NCI-H1417 (cell line): ENCODE data around the gene MTMR3.

ENCODE experiments used
- DNase-seq, 3 experiments: peaks; one replicate each; lab custom pipeline; 2025; lab: John Stamatoyannopoulos, UW

MTMR3 gene

DNA sequence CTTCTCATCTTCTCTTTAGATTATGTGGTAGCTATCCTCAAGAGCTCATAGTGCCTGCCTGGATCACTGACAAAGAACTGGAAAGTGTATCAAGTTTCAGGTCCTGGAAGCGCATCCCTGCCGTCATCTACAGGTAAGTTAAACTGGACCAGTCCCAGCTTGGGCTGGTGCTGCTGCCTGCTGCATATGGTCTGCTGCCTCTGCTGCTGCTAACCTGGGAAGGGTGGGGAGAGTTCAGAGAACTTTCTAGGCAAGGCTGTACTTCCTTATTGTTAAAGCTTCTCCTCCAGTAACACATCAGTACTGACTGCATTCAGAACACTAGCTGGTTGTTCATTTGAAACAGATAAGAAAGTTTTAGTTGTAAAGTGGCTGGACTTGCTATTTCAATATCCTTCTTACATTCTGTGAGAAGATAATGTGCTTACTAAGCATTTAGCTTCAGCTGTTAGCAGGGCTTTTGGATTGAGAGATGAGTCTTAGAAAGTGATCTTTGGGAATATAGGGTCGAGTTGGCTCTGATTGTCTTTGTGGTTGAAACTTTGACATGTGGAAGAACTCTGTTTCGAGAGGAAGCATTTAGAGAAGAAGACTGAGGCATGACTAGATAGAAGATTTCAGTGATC, 120.0 kb downstream of the MTMR3 start:
- DNase-seq, result peak in 1 of 3 experiments; percentile 45

DNA sequence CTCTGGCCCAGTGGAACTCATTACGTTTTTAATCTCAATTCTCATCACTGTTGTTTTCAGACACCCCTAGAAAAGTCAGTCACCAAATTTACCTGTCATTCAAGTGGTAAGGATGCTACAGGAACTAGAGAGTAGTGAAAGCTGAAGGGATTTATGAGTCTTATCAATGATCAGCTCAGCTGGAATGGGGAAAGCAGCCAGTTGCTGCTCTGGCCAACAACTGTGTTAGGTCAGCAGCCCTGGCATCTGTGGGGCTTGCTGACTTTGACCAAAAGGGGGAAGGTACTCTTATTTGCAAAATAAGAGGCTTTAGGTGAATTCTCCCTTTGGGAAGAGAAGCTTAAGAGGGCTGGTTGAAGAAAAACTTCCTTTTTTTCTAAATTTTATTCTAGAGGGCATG, 121.1 kb downstream of the MTMR3 start:
- DNase-seq, result no peak

DNA sequence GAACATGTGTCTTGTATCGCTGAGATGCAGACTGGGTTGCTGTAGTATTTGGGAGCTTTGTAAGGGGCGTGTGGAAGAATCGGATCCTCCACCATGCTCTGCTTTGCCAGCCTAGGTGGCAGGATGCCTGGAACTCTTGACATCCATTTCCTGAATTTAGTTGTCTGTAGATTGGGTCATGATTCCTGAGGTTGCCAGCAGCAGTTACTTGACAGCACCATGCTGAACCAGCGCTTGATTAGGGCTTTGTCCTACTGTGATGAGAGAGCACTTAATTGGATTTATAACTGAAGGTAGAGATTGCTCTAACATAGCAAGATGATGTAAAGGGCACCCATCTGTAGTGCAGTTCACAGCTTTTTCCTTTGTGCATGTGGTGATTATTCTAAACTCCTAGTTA, 121.7 kb downstream of the MTMR3 start:
- peak in 1 of 3 experiments; percentile 27 for DNase-seq

DNA sequence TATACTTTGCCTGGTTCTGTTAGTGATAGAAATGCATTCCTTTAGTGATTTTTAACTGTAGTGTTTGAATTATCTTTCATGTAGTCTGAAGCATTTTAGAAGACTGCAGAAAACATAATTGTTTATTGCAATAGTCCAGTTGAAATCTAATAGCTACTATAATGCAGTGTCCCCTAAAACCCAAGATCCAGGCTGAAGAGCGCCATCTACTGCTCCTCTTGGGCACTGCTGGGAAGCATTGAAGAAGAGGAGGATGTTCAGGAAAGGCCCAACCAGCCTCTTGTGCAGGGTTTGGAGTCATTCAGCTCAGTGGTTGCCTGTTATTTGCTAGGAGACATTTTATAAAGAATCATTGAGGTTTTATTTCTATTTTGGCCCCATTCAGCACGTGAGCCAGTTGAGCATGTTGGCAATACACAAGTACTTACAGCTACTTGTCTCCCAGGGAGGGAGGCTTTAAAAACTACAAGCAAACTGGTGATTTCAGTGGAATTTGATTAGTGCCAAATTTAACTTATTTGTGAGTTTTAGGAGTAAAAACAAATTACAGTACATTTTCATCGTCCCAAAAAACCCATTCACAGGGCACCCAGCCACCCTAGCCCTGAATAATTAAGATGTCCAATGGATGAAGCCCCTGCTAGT, 122.4 kb downstream of the MTMR3 start:
- DNase-seq, result peak; percentile 40 to 78 (median 48)

DNA sequence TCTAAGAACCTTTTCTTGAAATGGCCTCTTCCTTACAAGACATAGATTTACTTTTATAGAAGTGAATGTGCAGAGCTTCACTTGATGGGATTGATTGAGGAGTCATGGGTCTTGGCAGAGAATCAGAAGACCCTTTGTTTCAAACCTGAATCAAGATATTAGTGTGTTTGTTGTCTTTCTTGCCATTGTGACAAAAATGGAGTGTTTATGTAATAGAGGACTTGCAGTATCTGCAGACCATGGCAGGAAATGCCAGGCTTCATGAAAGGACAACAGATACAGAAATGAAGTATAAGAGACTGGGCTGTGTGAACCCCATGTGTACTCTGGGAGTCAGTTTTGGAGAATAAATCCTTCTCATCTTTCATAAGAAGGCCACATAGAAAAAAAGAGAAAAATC, 124.4 kb downstream of the MTMR3 start:
- DNase-seq, result no peak

DNA sequence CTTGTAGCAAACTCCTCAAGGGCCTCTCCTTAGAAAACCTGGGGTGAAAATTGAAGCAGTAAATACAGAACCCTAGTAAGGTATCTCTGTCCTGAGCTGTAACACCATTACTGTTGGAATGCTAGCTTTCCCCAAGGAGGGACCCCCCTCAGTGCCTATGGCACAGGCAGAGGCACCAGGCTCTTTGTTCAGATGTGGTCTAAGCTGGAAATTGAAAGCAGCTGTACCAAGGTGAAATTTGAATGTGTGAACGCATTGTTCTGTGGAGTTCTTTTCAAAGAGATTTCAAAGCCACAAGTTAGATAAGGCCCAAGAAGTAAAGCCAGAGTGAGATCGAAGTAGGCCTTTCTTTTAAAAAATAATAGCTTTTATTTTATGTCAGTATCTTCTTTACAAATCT, 125.4 kb downstream of the MTMR3 start:
- DNase-seq, result no peak

DNA sequence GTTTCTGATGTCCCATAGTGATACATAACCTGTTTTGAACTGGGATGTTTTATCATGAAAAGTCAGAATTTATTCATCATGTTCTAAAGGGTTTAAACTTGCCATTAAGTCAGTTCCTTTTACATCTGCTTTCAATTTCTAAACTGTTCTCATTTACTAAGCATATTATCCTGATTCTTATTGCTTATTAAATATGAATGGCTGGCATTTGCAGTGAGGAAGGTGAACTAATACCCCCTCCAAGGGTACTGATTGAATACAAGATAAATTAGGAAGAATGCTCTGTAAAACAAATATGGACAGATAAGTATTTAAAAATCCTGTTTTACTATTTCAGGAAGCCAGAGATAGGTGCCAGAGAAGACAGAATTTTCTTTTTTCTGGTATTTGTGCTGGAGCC, 126.5 kb downstream of the MTMR3 start:
- no peak for DNase-seq

DNA sequence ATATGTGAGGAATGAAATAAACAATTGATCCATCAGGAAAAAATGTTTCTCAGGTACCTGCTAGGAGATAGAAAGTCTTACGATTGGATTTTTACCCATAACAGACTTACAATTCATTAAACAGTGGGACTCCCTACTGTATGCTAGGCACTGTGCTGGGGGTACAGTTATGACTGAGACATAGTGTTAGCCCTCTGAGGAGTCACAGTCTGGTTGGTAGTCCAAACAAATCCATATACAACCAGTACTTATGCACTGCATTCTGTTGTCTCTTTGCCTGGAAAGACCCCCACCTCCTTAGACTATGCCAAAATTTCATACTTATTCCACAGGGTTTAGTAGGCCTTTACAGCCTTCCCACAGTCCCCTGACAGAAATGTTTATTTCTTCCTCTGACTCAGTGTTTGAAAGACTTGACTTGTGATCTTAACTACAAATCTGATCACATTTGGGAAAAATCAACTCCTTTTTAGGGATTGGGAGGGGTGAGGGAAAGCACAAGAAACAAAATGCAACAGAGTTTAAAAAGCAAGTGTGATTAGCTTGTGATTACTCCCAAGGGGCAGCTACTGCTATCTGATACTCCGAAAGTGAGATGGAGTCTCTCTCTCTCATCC, 127.9 kb downstream of the MTMR3 start:
- no peak for DNase-seq

DNA sequence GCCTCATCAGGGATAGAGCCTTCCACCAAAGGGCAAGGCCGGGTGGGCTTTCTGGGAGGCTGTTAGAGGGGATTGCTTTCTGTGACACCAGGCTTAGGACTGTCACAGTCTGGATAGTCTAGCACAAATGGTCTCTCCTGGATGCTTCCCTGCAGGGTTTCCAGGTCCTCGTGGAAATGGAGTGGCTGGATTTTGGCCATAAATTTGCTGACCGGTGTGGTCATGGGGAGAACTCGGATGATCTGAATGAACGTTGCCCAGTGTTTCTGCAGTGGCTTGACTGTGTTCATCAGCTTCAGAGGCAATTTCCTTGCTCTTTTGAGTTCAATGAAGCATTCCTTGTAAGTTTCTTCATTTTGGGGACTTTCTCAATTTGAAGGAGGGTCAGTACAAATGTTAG, 130.2 kb downstream of the MTMR3 start:
- DNase-seq, result no peak

DNA sequence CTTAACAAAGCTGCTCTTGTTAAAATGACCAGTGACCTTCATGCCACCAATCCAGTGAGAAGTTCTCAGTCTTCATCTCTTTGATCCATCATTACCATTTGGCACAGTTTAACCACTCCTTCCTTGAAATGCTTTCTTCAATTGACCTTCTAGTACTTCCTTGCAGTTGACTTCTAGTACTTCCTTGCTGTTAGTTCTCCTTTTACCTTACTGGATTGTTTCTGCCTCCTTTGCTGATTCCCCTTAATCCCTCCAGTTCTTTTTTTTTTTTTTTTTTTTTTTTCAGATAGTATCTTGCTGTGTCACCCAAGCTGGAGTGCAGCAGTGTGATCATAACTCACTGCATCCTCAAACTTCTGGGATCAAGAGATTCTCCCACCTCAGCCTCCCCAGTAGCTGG, 131.3 kb downstream of the MTMR3 start:
- no peak for DNase-seq

DNA sequence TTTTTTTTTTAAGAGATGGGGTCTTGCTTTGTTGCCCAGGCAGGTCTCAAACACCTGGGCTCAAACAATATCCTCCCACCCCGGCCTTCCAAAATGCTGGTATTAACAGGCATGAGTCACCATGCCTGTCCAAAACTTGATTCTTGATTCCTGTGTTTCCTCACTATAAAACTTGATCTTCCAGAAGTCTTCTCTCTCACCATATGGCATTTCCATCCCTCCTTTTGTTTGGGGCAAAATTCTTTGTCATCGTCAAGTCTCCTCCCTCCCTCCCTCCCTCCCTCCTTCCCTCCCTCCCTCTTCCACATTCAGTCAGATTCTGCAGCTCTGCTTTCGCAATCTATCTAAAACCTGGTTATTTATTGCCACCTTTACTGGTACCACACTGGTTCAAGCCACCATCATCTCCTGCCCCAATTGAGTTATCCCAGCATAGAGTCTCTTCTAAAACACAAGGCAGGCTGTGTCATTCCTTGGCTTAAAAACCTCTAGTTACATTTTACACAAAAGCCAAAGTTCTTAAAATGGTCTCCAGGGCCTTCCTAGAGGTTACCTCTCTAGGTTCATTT, 132.3 kb downstream of the MTMR3 start:
- DNase-seq, result no peak

DNA sequence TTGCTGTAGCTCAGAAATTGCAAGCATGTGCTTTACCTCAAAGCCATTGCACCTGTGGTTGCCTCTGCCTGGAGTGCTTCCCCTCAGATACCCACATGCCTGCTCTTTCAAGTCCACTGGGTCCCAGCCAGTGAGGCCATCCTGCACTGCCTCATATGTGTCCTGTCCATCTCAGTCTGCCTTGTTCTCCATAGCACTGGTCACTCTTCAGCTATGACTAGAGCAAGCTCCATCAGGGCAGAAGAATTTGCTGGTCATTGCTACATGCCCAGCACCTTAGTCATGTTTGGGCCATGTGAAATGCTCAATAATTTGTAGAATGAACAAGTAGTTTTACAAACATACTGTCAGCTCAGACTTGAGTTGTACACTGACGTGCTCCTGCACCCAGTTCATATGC, 132.9 kb downstream of the MTMR3 start:
- no peak for DNase-seq

DNA sequence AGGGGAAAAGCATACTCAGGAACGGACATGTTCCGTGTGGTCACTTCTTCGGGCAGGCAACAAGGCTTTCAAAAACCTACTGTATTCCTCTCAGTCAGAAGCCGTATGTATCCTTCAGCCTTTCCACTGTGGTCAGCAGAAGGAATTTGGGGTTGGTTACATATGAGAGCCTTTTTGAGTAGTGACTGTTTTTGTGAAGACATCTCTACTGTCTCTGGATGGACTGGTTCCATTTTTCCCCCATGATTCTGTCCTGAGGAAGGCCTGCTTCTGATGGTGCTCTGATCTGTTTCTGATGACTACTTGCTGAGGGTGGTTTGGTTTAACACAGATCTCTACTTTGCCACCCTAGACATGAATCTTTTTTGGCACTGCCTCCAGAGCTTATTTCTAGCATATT, 133.6 kb downstream of the MTMR3 start:
- DNase-seq, result no peak

DNA sequence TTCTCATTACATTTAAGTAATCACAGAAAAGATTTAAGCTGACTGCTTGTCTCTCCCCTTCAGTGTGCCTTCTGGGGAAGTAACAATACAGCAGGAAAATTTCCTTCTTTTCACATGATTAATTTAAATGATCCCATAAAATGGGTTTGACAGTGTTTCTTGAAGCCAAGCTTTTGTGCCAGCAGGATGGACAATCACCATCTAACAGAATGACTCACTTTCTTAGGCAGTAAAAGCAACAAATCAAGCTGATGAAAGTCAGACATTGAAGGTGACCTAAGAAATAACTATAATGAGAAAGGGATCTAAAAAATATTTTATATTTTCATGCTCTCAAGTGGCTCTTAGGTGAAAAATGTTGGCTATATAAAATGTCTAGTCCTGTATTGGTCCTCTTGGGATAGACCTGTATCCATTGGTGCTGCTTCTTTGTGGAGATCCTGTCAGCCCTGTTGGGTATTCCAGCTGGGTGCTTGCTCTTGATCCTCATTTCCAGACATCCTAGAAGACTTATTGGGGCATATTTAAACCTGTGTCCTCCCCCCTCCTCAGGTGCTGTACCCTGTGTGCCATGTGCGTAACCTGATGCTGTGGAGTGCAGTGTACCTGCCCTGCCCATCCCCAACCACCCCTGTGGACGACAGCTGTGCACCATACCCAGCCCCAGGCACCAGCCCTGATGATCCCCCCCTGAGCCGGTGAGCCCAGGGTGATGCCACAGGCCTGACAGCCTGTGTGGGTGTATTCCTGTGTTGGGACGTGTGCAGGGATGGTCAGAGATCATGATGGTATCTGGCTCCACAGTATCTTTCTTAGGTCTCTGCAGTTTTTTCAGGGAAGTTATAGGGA, 134.6 kb downstream of the MTMR3 start:
- no peak for DNase-seq

DNA sequence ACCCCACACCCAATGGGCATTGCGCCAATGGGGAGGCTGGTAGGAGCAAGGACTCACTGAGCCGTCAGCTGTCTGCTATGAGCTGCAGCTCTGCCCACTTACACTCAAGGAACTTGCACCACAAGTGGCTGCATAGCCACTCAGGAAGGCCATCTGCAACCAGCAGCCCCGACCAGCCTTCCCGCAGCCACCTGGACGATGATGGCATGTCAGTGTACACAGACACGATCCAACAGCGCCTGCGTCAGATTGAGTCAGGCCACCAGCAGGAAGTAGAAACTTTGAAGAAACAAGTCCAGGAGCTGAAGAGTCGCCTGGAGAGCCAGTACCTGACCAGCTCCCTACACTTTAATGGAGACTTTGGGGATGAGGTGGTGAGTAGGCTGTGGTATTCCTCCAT, 137.5 kb downstream of the MTMR3 start:
- DNase-seq, result no peak

DNA sequence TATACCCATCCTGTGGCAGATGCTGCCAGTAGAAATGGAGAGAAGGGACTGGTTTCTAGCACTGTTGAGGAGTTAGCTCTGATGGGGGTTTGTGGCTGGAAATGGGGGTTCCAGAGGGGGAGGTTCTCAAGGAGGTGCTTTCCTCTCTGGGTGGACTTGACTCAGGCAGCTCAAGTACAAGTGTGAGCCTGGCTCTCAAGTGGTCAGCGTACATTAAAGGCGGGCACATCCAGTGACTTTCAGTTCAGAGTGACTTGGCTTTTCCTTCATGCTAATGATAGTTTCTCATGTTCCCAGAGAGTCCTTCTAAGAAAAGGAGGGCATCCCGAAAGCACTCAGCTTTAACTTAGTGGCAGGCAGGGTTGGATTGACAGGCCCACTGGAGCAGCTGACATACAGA, 138.4 kb downstream of the MTMR3 start:
- DNase-seq, result no peak

DNA sequence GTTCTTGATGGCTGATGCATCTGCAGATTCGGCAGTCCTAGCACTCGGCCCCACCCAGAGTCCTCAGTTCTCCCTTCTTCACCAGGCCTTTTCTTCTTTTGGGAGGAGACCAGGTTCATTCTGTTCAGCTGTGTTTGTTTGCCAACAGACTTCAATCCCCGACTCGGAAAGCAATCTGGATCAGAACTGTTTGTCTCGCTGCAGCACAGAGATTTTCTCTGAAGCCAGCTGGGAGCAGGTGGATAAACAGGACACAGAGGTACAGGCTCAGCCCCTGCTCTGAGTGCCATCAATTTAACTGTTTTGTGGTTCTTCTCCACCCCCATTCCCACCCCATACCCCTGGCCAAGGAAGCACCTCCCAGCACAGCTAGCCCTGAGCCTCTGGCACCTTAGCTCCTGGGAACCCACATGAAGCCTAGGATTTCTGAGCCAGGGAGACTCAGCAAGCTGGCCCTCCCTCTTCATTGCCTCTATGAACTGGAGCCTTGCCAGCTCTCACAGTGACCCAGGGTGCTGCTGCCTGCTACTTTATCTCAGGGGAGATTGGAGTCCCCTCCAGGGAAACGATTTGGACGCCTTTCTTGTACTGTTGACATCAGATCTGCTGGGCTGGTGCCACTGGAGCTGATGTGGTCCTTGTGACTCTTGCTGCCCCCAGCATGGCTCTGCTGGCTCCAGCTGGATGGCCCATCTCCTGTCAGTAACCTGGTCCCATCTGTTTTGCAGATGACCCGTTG, 139.1 kb downstream of the MTMR3 start:
- DNase-seq, result no peak

DNA sequence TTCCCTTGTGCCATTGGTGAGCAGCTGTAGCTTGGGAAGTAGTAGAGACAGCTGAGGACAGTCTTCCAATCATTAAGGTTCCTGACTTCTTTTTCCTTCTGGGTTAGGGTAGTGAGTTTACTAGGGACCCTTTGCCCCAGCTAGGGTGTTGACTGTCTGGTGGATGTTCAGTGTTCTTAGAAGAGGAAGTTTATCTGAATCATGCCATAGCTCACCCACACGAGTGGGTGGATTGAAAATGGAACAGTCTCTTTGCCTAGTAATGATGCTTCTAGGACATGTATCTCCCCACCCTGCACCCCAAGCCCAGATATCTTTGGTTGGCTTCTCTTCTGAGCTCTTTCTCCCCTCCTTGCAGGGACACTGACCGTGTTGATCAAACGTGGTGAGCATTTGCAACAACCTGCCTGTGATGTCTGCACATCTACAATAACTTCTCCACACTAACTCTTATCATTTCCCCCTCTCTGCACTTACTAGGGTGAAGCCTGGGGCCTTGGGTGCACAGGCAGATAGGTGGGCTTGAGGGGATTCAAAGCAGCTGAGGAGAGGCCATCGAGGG, 140.2 kb downstream of the MTMR3 start:
- DNase-seq, result no peak

DNA sequence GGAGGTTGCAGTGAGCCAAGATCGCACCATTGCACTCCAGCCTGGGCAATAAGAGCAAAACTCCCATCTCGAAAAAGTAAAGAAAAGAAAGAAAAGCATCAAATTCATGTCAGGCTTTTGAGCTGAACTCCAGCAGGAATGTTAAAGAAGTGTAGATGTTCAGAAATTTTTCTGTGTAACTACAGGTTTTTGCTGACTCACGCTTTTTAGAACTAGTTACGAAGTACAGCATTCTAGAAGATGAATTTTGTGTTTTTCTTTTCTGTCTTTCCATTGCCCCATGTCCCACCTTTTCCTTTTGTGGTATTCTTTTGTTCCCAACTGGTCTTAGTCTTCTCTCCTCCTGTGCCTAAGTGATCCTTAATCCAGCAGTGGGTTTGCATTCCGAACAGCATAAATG, 141.3 kb downstream of the MTMR3 start:
- no peak for DNase-seq

DNA sequence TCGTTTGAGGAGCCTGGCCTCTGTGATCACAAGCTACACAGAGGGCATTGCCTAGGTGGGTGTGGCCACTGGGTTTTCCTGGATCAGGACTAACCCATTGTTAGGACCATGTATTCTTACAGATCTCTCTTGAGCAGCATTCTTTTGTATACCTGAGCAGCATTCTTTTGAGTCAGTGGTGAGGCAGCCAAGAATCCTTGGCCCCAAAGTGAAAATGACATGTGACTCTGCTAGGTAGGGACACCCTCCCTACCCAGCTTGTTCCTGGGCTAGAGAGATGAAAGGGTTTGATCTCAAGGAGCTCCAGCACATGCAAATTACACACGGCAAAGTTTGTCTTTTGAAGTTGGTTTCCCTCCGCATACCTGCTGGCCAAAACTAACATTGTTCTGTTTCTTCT, 142.2 kb downstream of the MTMR3 start:
- no peak for DNase-seq

DNA sequence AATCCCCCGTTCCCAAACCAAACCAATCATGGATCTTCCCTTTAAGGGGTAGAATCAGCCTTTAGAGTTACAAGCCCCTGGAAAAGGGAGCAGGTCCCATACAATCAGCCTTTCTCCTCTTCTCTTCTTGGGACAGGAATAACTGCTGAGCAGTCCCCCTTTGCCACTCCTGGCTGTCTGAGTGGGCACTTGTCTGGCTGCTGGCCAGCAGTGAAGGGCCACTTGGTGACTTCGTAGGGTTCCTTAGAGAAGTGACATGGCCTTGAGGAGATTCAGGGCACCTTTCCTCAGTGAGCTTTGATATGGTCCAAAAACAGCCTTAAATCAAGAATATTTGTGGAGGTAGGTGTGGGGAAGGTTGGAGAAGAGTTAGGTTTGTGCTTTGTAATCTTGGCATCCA, 143.8 kb downstream of the MTMR3 start:
- no peak for DNase-seq
